Testis (tissue), 2 donors: ENCODE data around the gene CLRN1.

ENCODE experiments used
- POLR2A ChIP-seq: fragments of 450-650 bp; IDR thresholded peaks from one replicate; pipeline ENCODE4 v1.6.1; 2017; ENCODE audit warnings: antibody characterized with exemption, mild to moderate bottlenecking, moderate library complexity
- TF ChIP-seq, protein P1 (sequence below), 3 experiments: fragments of 450-650 bp in 2 of 3; fragments of 200-600 bp in 1 of 3; sonication (generic) in 1 of 3; IDR thresholded peaks; one replicate each; pipeline ENCODE4 v1.5.1; 2016 to 2019; ENCODE audit warnings: antibody characterized with exemption in 3 of 3, mild to moderate bottlenecking in 2 of 3, moderate library complexity in 1 of 3

- TF ChIP-seq, protein P1, sequence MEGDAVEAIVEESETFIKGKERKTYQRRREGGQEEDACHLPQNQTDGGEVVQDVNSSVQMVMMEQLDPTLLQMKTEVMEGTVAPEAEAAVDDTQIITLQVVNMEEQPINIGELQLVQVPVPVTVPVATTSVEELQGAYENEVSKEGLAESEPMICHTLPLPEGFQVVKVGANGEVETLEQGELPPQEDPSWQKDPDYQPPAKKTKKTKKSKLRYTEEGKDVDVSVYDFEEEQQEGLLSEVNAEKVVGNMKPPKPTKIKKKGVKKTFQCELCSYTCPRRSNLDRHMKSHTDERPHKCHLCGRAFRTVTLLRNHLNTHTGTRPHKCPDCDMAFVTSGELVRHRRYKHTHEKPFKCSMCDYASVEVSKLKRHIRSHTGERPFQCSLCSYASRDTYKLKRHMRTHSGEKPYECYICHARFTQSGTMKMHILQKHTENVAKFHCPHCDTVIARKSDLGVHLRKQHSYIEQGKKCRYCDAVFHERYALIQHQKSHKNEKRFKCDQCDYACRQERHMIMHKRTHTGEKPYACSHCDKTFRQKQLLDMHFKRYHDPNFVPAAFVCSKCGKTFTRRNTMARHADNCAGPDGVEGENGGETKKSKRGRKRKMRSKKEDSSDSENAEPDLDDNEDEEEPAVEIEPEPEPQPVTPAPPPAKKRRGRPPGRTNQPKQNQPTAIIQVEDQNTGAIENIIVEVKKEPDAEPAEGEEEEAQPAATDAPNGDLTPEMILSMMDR (IDR thresholded peaks at IDR 0.05): no peak
- no peak for TF ChIP-seq POLR2A
Observed at GRCh38 chr3:150890295-150890694, 82.2 kb downstream of the CLRN1 start.
